CD14-positive monocyte (primary cell): ENCODE data around the gene FBXO48. TPM values are rescaled to one million over a fixed set of nuclear protein-coding genes. Genes with fewer than 3 reads are reported as not detected.

Source experiments
- DNase-seq, 3 donors: peaks; one replicate each; pipeline ENCODE4 v3.0.0-alpha.2; 2011 to 2022
- H2AFZ ChIP-seq: 2 replicates; pipeline ENCODE4 v1.6.0; 2012; ENCODE audit warnings: mild to moderate bottlenecking, low read depth, low read length, inconsistent platforms; ENCODE audit not compliant: insufficient read depth, poor library complexity, severe bottlenecking
- H3K27ac ChIP-seq, 2 donors: 1 replicate in 1 of 2; 2 replicates in 1 of 2; pipeline ENCODE4 v1.5.1; 2012 to 2013; ENCODE audit warnings: low read length in 2 of 2, control low read depth in 1 of 2, inconsistent platforms in 1 of 2, low read depth in 1 of 2, mild to moderate bottlenecking in 1 of 2
- H3K27me3 ChIP-seq, 2 donors: one replicate each; pipeline versions ENCODE4 v1.6.0 to v1.6.1; 2011 to 2013; ENCODE audit warnings: low read length in 2 of 2; ENCODE audit not compliant: control insufficient read depth in 2 of 2, insufficient read depth in 2 of 2
- H3K36me3 ChIP-seq, 2 donors: replicated peaks in 1 of 2; 1 replicate in 1 of 2; 2 replicates in 1 of 2; pipeline versions ENCODE4 v1.5.1 to v1.6.1; 2012 to 2013; ENCODE audit warnings: low read length in 2 of 2, control low read depth in 1 of 2, inconsistent platforms in 1 of 2, mild to moderate bottlenecking in 1 of 2; ENCODE audit not compliant: insufficient read depth in 2 of 2, control insufficient read depth in 1 of 2
- H3K4me1 ChIP-seq, 2 donors: 1 replicate in 1 of 2; 2 replicates in 1 of 2; pipeline versions ENCODE4 v1.5.1 to v1.6.1; 2012 to 2013; ENCODE audit warnings: low read length in 2 of 2, control low read depth in 1 of 2, inconsistent platforms in 1 of 2, mild to moderate bottlenecking in 1 of 2, moderate library complexity in 1 of 2; ENCODE audit not compliant: insufficient read depth in 2 of 2, control insufficient read depth in 1 of 2
- H3K4me2 ChIP-seq: replicated peaks from 2 replicates; pipeline ENCODE3; 2012; ENCODE audit warnings: low read length, moderate library complexity, mild to moderate bottlenecking; ENCODE audit not compliant: poor library complexity, severe bottlenecking; ENCODE audit errors: extremely low read depth
- H3K4me3 ChIP-seq, 3 experiments: fragments of 200-600 bp in 1 of 3; sonication (generic) in 1 of 3; replicated peaks in 1 of 3; 1 replicate in 2 of 3; 2 replicates in 1 of 3; pipeline ENCODE4 v1.5.1; 2011 to 2013; ENCODE audit warnings: low read length in 3 of 3, mild to moderate bottlenecking in 3 of 3, control low read depth in 2 of 3, low read depth in 2 of 3, inconsistent platforms in 1 of 3, moderate library complexity in 1 of 3
- H3K79me2 ChIP-seq: 2 replicates; pipeline ENCODE4 v1.6.0; 2012; ENCODE audit warnings: mild to moderate bottlenecking, control low read depth, inconsistent platforms, low read length, moderate library complexity; ENCODE audit not compliant: insufficient read depth
- H3K9ac ChIP-seq: 2 replicates; pipeline ENCODE4 v1.6.0; 2017; ENCODE audit warnings: low read length, mild to moderate bottlenecking; ENCODE audit not compliant: insufficient read depth, poor library complexity, severe bottlenecking
- H3K9me3 ChIP-seq, 2 donors: replicated peaks in 1 of 2; 1 replicate in 1 of 2; 2 replicates in 1 of 2; pipeline versions ENCODE4 v1.5.1 to v1.6.1; 2012 to 2013; ENCODE audit warnings: low read length in 2 of 2, control low read depth in 1 of 2; ENCODE audit not compliant: control insufficient read depth in 1 of 2, insufficient read depth in 1 of 2
- H4K20me1 ChIP-seq: 2 replicates; pipeline ENCODE4 v1.6.0; 2012; ENCODE audit warnings: mild to moderate bottlenecking, low read length, control low read depth, moderate library complexity; ENCODE audit not compliant: insufficient read depth
- H3K27ac Mint-ChIP-seq, 7 donors: one replicate each; pipeline ENCODE4 v1.8.0; 2020; ENCODE audit warnings: mild to moderate bottlenecking in 7 of 7, mixed read lengths in 7 of 7, moderate library complexity in 6 of 7, inconsistent platforms in 2 of 7
- H3K27me3 Mint-ChIP-seq, 3 donors: one replicate each; pipeline ENCODE4 v1.8.0; 2021 to 2022; ENCODE audit warnings: low read depth in 3 of 3, mild to moderate bottlenecking in 3 of 3, mixed read lengths in 3 of 3, moderate library complexity in 3 of 3, inconsistent platforms in 1 of 3
- H3K36me3 Mint-ChIP-seq, 2 donors: one replicate each; pipeline ENCODE4 v1.8.0; 2020; ENCODE audit warnings: mixed read lengths in 2 of 2, inconsistent platforms in 1 of 2, mild to moderate bottlenecking in 1 of 2
- H3K4me1 Mint-ChIP-seq: one replicate; pipeline ENCODE4 v1.8.0; 2020; ENCODE audit warnings: mild to moderate bottlenecking, mixed read lengths
- H3K4me3 Mint-ChIP-seq, 2 donors: one replicate each; pipeline ENCODE4 v1.8.0; 2020; ENCODE audit warnings: mild to moderate bottlenecking in 2 of 2, mixed read lengths in 2 of 2, moderate library complexity in 1 of 2
- H3K9me3 Mint-ChIP-seq, 7 donors: one replicate each; pipeline ENCODE4 v1.8.0; 2020 to 2022; ENCODE audit warnings: mixed read lengths in 7 of 7, mild to moderate bottlenecking in 6 of 7, moderate library complexity in 6 of 7, inconsistent platforms in 2 of 7
- CTCF ChIP-seq: fragments of 200-600 bp; IDR thresholded peaks from one replicate; pipeline ENCODE4 v1.8.0; 2022; ENCODE audit warnings: antibody characterized with exemption, mild to moderate bottlenecking
- WGBS: methylation state at CpG from one replicate; pipeline ENCODE4 v1.1.5; 2013; ENCODE audit warnings: missing lambda C conversion rate; ENCODE audit not compliant: insufficient coverage; 5-methylcytosine and 5-hydroxymethylcytosine counted together
- intact Hi-C, 2 donors: fragments of 100-400 bp; cut with micrococcal nuclease; formaldehyde crosslinking; loops; one replicate each; pipeline versions ENCODE4 v1.15.0 to v1.15.1; 2023
- polyA plus RNA-seq, 3 donors: library from polyadenylated mRNA; depleted of rRNA in 1 of 3; unstranded in 2 of 3; stranded (reverse) in 1 of 3; fragments of 300-500 nt in 2 of 3; fragments of >200 nt in 1 of 3; fragmentation: Illumina TruSeq in 2 of 3; gene quantifications; 1 replicate in 2 of 3; 2 replicates in 1 of 3; pipeline ENCODE4 v1.2.3, GENCODE V29; 2012 to 2021

FBXO48 gene
- polyA plus RNA-seq, 3 donors = 0.08 to 0.85 (median 0.31) TPM

- no peak for DNase-seq
- Mint-ChIP-seq H3K4me3 (no peak overlapping the region), H3K27me3 (no peaks in the 10 kb centered on the region), H3K9me3 (peaks cover 0 to 6% (median 2%) of the 10 kb centered on the region in 7 donors), H3K4me1 (peaks cover 4% of the 10 kb centered on the region), H3K27ac (no peak overlapping the region), H3K36me3 (peaks cover 0 to 5% of the 10 kb centered on the region in 2 donors)
- no peak overlapping the region for H3K27ac ChIP-seq
- no peak overlapping the region for H3K4me3 ChIP-seq
- H4K20me1 ChIP-seq = no peaks in the 10 kb centered on the region
- TF ChIP-seq CTCF = no peak
- H2AFZ ChIP-seq = no peak overlapping the region
- H3K27me3 ChIP-seq = no peaks in the 10 kb centered on the region
- H3K4me1 ChIP-seq = no peaks in the 10 kb centered on the region
- no peak overlapping the region for H3K4me2 ChIP-seq
- H3K36me3 ChIP-seq = no peaks in the 10 kb centered on the region
- H3K9me3 ChIP-seq = no peaks in the 10 kb centered on the region
- no peaks in the 10 kb centered on the region for H3K79me2 ChIP-seq
- H3K9ac ChIP-seq = no peak overlapping the region
- no CpG with 5 or more reads among the region's 3 CpGs for WGBS
- intact Hi-C loops = no loop called here
These were observed 39.1 kb upstream of the FBXO48 start for GRCh38 chr2:68506170-68506569.

DNA sequence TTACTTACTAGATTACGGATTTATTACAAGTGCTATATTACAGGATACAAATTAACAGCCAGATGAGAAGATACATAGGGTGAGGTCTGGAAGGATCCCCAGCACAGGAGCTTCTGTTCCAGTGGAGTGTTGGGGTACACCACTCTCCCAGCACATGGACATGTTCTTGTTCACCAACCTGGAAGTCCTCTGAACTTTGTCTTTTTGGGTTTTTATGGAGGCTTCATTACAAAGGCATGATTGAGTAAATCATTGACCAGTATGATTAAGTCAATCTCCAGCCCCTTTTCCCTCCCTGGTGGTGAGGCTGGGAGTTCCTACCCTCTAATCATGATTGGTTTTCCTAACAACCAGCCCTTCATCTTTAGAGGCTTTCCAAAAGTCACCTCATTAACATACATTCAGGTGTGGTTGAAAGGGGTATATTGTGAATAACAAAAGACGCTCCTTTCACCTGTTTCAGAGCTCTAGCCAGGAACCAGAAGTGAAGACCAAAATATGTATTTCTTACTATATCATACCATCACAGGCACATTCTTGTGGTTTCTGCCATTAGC, 38.6 kb upstream of the FBXO48 start:
- TF ChIP-seq CTCF = no peak
- Mint-ChIP-seq H3K27me3 (no peaks in the 10 kb centered on the region), H3K4me1 (peaks cover 5% of the 10 kb centered on the region), H3K4me3 (no peak overlapping the region), H3K9me3 (peaks cover 0 to 6% (median 2%) of the 10 kb centered on the region in 7 donors), H3K36me3 (peaks cover 0 to 5% of the 10 kb centered on the region in 2 donors), H3K27ac (no peak overlapping the region)
- no peaks in the 10 kb centered on the region for H3K79me2 ChIP-seq
- H4K20me1 ChIP-seq = no peaks in the 10 kb centered on the region
- H3K4me3 ChIP-seq = no peak overlapping the region
- intact Hi-C loops = no loop called here
- WGBS = no CpG with 5 or more reads among the region's 2 CpGs
- no peaks in the 10 kb centered on the region for H3K4me1 ChIP-seq
- H3K36me3 ChIP-seq = no peaks in the 10 kb centered on the region
- no peaks in the 10 kb centered on the region for H3K9me3 ChIP-seq
- DNase-seq = no peak
- H3K9ac ChIP-seq = no peak overlapping the region
- no peak overlapping the region for H3K4me2 ChIP-seq
- H3K27me3 ChIP-seq = no peaks in the 10 kb centered on the region
- H2AFZ ChIP-seq = no peak overlapping the region
- no peak overlapping the region for H3K27ac ChIP-seq
